HG03571 (cell line): ENCODE data around the gene SDC4.

Experiments used
- ATAC-seq: cut with Tn5 transposase; IDR thresholded peaks from one replicate; pipeline ENCODE4 v1.9.1; 2021; ENCODE audit not compliant: unreplicated experiment

SDC4 gene, protein sequence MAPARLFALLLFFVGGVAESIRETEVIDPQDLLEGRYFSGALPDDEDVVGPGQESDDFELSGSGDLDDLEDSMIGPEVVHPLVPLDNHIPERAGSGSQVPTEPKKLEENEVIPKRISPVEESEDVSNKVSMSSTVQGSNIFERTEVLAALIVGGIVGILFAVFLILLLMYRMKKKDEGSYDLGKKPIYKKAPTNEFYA

DNA sequence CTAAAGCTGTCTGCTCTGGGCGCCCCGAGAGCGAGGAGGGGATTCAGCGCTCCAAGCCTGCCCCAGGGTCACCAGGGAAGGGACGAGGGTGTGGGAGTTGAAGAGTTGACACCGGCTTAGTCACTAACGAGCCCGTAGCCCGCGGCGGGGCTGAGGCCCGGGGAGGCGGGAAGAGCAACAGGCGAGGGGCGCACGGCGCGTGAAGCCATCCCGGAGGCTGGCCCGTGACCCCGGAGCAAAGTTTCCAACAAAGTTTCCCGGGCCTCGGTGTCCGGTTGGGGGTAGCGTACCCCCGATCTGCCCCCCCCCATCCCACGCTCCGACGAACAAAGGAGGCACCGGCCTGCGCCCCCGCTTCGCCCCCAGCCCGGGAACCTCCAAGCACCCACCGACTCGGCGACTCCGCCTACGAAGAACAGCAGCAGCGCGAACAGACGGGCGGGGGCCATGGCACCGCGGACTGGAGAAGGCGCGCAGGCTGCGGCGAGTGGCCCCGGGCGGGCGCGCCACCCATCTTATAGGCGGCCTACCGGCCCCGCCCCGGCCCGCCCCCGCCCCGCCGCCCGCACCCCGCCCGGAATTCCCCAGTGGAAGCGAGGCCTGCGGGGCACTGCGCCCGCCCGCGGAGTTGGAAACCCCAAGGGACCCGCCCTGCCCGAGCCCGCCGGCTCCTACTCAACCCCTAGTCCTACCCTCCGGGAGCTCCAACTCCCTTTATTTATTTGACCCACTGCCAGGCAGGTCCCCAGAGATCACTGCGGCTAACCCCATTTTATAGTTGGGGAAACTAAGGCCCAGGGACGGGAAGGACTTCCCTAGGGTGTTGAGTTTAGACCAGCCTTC lies at the start of gene SDC4:
TSS of gene SDC4 (minus strand) at position 489 of the 843 bp plus-strand sequence. CDS start at position 449, 40 bp downstream.
- no peak for ATAC-seq

DNA sequence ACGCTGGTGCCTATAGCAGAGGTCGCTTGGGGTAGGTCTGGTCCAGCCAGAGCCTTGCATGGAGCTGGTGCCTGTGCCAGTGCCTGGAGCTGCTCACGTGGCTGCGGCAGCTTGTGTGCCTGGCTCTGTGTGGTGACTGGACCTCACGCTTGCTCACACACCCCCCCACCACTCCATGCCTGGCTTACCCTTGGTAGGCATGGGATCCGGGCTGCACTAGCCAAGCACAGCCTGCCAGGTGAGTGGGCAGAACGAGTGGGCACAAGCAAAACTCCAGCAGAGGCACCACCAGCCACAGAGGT lies 46.8 kb upstream of the SDC4 start:
- no peak for ATAC-seq

DNA sequence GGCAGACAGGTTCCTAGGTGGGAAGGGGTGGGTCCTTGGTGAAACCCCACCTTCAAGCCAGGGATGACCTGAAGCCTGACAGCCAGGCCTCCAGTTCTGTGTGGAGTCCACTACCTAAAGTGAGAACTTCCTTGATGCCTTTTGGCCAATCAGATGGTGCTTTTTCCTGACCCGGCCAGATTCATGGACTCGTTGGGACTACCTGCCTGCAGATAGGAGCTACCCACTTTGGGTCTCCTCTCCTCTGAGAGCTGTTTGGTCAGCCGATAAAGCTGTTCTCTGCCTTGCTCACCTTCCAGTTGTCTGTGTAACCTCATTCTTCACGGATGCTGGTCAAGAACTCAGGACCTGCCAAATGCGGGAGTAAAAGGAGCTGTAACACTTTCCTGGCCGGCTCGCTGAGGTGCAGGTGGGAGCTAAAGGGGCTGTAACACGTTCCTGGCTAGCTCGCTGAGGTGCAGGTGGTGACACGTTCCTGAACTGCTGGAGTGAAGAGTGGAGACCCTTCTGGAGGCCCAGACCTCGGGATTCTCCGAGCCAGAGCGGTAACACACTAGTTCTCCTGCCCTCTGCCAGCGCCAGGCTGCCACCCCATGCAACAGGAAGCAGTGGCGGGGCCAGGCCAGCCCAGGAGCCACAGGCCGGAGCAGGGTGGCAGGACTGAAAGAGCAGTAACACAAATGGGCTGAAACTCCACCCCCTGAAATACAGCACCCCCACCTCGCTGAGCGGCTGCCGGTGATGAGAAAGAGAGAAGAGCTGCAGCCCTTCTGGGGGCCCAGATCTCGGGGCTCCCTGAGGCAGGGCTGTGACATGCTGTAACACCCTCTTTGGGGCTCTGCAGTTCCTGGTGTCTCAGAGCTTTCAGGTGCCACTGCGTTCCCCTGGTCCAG lies 46.2 kb upstream of the SDC4 start:
- ATAC-seq, result no peak

DNA sequence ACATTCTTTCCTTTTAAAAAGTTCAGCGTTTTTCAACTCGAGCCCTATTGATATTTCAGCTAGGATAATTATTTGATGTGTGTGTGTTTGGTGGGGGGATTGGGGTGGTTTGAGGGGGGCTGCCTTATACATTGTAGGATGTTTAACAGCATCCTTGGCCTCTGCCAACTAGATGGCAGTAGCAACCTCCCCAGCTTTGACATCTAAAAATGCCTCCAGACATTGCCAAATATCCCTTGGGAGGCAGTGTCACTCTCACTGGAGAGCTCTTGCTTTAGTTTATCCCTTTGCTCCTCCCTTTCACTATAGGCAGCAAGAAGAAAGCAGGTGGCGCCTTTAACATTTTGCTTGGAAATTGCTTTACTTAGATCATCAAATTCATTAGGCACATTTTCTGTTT lies 44.5 kb upstream of the SDC4 start:
- ATAC-seq, result no peak

DNA sequence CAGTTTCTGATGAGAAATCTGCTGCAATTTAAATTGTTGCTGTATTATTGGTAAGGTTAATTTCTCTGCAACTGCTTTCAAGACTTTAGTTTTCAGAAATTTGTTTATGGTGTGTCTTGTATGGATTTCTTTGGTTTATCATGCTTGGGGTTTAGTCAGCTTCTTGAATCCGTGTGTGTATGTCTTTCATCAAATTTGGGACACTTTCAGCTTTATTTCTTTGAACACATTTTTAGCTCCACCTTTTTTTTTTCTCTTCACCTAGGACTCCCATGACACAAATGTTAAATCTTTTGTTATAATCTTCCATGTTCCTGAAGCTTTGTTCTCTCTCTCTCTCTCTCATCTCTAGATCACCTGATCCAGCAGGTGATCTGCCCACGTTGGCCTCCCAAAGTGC lies 43.3 kb upstream of the SDC4 start:
- ATAC-seq, result no peak

DNA sequence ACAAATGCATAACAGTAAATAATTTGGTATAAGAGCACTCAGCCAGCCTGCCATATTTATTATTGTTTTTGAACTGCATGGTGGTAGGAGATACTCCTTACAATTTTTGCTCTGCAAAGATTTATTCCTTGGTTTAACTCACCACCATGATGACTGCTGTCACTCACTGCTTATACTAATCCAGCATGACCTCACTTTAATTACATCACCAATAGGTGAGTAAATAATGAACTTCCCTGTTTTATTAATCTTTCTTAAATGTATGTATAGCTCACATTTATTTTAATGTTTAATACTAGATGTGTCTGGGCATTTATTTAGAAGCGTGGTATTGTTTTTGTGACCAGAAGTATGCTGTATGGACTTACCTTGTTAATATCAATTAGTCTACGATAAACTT lies 42.7 kb upstream of the SDC4 start:
- ATAC-seq, result no peak

DNA sequence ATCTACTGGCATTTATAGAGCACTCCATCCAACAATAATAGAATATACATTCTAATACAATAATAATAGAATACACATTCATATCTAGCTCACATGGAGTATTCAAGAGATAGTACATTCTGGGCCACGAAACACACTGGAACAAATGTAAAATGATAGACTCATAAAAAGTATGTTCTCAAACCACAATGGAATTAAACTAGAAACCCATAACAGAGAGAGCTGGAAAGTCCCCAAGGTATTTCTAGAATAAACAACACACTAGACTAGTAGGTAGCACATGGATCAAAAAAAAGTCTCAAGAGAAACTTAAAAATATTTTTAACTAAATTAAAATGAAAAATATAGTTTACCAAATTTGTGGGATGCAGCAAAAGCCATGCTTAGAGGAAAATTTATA lies 39.0 kb upstream of the SDC4 start:
- ATAC-seq, result no peak

DNA sequence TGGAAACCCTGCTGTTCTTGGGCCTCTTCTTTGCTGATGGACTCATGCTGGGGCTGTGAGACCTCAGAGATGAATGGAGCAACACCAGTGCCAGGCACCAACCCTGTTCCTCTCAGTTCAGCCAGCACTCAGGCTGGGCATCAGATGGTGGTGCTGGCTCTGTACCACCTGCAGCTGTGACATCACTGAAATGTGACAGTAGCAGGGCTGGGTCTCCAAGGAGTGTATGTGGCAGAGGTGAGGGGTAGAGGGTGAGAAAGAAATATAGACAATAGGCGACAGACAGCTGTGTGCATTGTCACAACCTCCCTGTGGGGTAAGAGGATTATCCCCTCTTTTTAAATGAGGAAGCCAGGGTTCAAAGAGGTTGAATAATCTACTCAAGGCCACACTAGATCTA lies 30.0 kb upstream of the SDC4 start, which contains the start of gene TP53TG5:
TSS of gene TP53TG5 (minus strand) at position 135 of the 400 bp plus-strand sequence. CDS start at position 46, 89 bp downstream.
- no peak for ATAC-seq

DNA sequence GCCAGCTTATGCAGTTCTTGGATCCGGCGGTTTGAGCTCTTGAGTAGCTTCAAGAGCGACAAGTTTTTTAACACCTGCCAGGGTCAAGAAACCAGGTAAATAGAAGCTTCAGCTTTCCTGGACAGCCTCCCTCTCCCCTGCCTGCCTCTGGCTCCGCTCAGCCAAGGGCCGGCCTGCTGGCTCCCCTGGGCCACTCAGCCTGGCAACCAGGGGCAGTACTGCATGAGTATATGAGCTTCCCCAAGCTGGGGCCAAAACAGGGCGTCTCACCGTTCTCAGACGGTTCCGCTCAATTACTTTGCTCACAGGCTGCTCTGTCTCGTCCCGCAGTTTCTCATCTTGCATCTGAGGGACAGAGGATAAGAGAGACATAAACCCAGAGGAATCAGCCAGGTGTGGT lies 29.0 kb upstream of the SDC4 start:
- ATAC-seq, result no peak

DNA sequence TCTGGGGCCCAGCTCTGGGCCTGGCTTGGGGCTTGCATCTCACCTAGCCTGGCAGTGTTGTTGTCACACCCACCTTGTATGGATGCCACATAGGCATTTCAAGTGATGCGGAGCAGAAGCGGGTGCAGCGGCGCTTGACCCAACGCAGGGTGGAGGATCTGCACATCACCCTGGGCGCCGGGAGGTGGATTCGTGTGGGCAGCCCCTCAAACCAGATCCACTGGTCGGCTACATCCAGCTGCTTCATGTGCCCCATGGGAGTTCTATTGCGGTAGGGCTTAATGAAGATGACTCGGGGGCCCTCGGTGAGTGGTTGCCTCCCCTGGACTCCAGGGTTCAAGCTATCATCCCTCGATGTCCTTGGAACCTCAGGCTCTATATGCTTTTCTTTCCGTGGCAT lies 26.7 kb upstream of the SDC4 start:
- no peak for ATAC-seq

DNA sequence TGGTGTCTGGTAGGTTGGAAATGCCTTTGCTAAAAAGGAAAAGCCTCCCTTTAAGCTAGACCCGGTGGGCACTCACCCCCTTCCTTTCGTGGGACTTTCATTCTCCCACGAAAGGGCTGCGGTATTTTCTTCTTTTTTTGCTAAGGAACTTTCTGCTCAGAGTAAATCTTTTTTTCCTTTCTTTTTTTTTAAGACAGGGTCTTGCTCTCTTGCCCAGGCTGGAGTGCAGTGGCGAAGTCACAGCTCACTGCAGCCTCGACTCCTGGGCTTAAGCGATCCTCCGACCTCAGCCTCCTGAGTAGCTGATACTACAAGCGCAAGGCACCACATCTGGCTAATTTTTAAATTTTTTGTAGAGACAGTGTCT lies 25.9 kb upstream of the SDC4 start:
- no peak for ATAC-seq

DNA sequence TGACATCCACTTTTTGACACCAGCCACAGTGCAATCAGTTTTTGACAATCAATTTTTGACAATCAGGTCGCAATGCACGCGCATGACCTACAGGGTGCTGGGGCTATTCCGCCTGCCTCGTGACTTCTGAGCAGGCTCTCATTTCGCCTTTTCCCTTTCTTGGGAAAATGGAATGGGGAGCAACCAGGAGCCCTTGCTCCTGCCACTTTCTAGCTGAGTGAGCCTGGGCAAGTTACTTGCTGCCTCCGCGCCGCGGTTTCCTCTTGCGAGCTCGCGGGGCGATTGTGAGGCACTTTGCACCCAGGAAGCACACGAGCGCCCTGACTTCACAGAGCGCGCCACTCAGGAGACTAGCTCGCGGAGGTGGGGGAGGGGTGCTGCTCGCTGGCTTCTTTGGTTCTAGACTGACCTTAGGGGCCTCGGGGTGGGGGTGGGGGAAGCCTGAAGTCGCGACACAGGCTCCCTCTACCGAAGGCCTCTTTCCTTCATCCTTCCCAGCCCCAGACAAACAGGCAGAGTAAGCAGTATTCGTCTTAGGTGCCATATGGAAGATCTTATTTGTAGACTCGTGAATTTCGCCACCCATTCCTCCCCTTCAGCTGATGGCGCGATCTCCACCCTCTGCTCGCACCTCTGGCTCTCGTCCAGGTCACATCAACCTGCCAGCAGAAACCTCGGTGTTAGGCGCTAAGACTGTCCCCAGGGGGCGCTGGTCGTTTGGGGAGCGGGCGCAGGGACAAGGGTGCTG lies 25.3 kb upstream of the SDC4 start:
- ATAC-seq, result peak; percentile 60

DNA sequence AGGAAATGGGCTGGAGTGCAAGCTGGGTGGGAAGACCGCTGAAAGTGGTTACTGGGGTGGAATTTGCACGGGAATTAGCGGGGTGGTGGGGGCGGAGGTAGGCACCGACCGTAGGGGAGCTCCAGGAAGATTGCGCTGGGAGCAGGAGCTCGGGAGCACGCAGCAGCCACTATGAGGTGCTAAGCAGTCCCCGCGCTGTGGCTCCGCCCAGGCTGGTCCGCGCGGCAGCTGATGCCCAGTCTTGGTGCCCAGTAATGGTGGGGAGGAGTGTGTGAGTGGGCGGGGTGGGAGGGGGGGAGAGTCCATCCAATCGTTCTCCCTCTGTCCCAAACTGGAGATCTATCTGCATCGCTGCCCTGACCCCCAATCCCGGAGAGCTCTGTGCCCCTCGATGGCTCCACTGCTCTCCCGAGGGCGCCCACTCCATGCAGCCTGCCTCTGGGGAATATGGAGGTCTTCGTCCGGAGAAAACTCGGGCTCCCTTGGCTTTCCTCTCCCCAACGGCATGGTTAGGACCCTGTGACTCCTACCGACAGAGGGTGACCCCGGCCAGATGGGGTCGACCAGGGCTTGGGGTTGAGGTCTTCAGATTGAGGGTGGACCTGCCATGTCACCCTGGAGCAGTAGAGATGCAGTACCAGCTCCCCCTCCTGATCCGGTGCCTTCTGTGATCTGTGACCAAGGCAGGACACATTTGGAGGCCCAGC lies 24.6 kb upstream of the SDC4 start:
- no peak for ATAC-seq

DNA sequence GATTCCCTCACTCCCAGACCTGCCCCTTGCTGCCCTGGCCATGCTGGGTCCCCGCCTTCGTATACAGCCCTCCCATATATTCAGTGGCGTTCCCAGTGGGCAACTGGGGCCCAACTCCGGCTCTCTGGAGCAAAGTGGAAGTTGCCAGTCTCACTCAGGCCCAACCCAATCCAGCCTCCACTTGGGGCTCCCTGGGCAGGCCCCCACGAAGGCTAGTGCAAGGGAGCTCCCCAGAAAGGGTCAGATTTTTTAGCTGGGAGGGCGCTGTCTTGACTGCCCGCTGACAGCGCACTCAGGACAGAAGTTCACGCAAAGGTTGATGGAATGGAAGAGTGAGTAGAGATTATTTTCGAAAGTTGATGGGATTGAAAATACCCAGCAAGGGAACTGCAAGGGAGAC lies 24.0 kb upstream of the SDC4 start:
- ATAC-seq, result no peak

DNA sequence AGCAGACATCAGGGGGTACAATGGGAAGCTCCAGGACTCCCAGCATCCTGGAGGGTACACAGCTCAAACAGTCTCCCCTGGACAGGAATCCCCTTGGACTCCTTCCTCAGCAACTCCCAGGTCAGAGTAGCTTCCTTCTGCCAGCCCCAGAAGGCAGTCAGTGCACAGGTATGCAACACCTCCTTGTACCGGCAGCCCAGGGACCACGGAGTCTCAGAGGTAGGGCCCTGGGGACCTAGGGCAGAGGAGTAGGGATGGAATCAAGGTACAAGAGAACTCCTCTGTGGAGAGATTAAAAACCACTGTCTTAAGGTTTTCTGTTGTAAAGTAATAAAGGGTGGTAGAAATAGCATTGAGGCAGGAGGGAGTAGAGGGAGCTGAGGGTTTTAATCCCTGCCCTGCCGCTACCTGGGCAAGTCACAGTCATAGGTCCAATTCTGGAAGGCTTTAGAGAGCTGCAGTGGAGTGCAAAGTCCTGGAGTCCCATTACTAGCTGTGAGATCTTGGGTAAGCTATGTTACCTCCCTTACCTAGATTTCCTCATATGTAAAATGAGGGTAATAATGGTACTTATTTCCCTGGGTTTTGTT lies 22.4 kb upstream of the SDC4 start:
- ATAC-seq, result no peak

DNA sequence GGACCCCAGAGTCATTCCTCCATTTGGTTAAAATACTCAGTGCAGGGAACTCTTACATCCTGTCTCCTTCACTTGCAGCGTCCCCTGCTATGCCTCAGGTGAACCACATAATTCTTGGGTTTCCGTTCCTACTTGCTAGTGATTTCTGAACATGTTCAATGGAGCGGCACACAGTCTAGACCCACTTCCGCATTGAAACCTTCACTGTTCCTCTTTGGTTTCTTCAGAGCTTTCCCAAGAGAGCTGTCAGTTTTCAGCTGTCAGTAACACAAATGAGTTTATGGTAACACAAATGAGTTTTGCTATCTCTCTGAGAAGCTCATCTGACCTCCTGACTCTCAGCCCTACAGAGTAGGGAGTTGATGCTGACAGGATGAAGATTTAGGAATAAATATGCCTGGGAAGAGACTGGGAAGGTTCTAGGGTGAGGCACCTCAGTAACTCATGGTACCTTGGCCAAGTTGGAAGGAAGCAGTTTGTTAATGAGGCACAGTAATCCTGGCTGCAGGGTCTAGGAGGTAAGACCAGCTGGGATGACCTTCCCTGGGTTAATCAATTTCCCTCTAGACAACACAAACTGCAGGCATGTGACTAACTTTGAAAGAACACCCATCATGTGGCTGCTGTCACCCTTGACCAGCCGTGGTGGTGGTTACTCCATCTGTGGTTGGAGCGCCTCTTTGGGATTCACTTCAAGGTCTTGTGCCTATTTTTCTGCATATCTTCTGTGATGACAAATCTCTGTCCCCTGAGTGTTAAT lies 20.2 kb upstream of the SDC4 start:
- ATAC-seq, result peak; percentile 79

DNA sequence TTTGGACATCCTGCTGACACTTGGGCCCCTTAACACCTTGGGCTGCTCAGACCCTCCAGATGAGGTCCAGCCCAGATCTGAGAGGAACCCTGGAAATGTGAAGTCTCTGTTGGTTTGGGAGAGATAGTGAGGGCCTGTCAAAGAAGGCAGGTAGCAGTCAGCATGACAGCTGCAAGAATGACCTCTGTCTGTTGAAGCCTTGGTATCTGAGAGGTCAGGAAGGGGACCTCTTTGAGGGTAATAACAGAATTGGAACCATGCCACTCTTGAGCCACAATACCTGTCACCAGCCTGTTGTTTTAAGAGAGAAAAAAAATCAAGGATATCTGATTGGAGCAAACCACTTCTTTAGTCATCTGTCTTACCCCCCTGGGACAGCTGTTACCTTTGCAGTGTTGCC lies 18.9 kb upstream of the SDC4 start:
- ATAC-seq, result no peak

DNA sequence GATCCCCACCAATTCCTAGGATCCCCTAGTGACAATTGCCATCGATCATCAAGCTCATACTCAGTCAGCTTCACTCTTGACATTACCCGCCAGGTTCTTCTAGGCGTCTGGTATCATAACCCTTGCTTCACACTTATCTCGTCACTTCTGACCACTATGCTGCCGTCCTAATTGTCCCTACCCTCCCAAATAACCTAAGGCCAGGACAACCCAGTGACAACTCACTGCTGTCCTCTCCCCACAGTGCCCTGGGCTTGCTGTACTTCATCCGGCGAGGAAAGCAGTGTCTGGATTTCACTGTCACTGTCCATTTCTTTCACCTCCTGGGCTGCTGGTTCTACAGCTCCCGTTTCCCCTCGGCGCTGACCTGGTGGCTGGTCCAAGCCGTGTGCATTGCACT lies 18.4 kb upstream of the SDC4 start:
- no peak for ATAC-seq

DNA sequence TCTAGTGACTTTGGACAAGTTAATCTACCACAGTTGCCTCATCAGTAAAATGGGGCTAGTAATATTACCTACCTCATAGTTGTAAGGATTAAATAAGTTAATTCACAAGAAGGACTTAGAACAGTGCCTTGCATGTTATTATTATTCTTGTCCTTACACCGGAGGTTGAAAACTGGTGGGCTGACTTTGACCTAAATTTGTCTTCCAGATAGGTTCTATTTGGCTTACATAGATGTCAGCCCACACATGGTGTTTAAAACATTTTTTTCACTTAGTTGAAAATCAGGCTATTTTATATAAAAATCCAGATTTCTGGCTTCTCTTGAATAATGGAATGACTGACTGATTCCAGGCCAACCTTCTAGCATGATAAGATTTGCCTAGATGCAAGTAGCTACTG lies 18.0 kb upstream of the SDC4 start:
- no peak for ATAC-seq
